Measurements from ENCODE around the gene ZSWIM9. TPM values are rescaled to one million over a fixed set of nuclear protein-coding genes. Genes with fewer than 3 reads are reported as not detected.

The ZSWIM9 gene
- total and polyA plus RNA-seq, 12 donors, result 3.8 to 8.5 (median 6.5) TPM

DNA sequence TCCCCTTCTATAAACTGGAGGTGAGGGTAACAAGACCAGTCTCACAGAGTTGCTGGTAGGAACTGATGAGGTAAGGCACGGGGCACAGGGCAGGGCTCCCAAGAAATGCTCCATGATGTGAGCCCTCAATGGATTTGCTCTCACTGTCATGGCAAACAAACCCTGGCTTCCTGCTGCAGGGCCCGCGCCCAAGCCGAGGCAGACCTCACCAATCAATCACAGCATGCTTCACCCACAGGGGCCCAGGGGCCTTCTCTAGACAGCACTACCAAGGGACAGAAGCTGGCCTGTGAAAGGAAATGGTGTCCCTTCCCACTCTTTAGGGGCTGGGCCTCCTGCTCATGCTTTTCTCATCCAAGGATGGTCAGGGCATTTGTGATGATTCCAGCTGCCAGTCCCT, 33.9 kb upstream of the ZSWIM9 start:
- Histone ChIP-seq H3K36me3 (peaks cover 0 to 30% (median 0%) of the 10 kb centered on the region in 9 donors), H3K27ac (no peak overlapping the region), H3K27me3 (no peaks in the 10 kb centered on the region), H3K9me3 (no peaks in the 10 kb centered on the region), H3K4me1 (no peaks in the 10 kb centered on the region), H3K4me3 (no peak overlapping the region)
- TF ChIP-seq, protein P1, sequence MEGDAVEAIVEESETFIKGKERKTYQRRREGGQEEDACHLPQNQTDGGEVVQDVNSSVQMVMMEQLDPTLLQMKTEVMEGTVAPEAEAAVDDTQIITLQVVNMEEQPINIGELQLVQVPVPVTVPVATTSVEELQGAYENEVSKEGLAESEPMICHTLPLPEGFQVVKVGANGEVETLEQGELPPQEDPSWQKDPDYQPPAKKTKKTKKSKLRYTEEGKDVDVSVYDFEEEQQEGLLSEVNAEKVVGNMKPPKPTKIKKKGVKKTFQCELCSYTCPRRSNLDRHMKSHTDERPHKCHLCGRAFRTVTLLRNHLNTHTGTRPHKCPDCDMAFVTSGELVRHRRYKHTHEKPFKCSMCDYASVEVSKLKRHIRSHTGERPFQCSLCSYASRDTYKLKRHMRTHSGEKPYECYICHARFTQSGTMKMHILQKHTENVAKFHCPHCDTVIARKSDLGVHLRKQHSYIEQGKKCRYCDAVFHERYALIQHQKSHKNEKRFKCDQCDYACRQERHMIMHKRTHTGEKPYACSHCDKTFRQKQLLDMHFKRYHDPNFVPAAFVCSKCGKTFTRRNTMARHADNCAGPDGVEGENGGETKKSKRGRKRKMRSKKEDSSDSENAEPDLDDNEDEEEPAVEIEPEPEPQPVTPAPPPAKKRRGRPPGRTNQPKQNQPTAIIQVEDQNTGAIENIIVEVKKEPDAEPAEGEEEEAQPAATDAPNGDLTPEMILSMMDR (IDR thresholded peaks at IDR 0.05), result no peak
- 92 to 94% methylated on average over 4 of the region's 4 CpGs for WGBS, 2 donors
- no peak for ATAC-seq
- intact Hi-C loops (cut with DNase I), result no loop called here
- DNase-seq, result no peak

DNA sequence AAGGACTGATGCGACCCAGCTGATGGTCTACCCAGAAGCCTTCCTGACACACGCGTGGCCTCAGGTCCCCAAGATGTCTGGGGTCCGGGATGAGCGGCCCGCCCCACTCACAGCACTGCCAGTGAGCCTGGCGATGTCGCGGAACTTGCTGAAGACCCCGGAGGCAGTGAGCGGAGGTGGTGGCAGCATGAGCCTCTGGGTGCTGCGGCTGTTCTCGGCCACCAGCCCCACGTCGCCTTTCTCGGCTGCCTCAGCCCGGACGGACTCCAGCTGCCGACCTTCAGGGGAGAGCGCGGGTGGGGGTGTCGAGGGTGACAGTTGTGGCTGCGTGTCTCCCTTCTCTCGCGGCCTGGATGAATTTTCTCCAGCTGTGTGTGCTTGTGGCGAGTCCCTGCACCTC, 33.1 kb upstream of the ZSWIM9 start:
- no peaks in the 10 kb centered on the region for H3K27me3 ChIP-seq
- no peak for DNase-seq
- H3K36me3 ChIP-seq, result peaks cover 0 to 31% (median 0%) of the 10 kb centered on the region in 9 donors
- TF ChIP-seq, protein P1 (IDR thresholded peaks at IDR 0.05), result no peak
- no peaks in the 10 kb centered on the region for H3K4me1 ChIP-seq
- WGBS, 2 donors, result 93 to 94% methylated on average over 26 of the region's 26 CpGs
- H3K4me3 ChIP-seq, result no peak overlapping the region
- H3K9me3 ChIP-seq, result no peaks in the 10 kb centered on the region
- ATAC-seq, result no peak
- no peak overlapping the region for H3K27ac ChIP-seq
- intact Hi-C loops (cut with DNase I), result no loop called here

DNA sequence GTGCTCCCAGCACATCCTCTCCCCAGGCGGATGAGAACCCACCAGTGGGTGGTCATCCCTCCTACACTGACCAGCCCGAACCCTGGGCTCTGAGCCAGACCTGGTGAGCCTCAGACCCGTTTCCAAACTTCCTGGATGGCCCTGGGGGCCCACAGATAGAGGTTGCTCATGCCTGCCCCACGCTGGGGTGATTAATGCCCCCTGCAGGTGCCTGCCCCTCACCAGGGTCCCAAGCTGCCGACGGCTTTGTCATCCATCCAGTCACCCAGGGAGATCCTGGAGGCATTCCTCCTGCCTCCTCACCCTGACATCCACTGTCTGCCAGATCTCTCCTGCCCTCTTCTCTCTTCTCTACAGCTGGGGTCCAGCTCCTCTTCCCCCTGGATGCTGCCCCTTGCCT, 31.4 kb upstream of the ZSWIM9 start:
- Histone ChIP-seq H3K27me3 (no peaks in the 10 kb centered on the region), H3K27ac (no peak overlapping the region), H3K4me1 (no peaks in the 10 kb centered on the region), H3K36me3 (peaks cover 0 to 40% (median 0%) of the 10 kb centered on the region in 9 donors), H3K9me3 (no peaks in the 10 kb centered on the region), H3K4me3 (no peak overlapping the region)
- no peak for DNase-seq
- TF ChIP-seq, protein P1 (IDR thresholded peaks at IDR 0.05), result no peak
- 82 to 88% methylated on average over 6 of the region's 6 CpGs for WGBS, 2 donors
- intact Hi-C loops (cut with DNase I), result no loop called here
- no peak for ATAC-seq

DNA sequence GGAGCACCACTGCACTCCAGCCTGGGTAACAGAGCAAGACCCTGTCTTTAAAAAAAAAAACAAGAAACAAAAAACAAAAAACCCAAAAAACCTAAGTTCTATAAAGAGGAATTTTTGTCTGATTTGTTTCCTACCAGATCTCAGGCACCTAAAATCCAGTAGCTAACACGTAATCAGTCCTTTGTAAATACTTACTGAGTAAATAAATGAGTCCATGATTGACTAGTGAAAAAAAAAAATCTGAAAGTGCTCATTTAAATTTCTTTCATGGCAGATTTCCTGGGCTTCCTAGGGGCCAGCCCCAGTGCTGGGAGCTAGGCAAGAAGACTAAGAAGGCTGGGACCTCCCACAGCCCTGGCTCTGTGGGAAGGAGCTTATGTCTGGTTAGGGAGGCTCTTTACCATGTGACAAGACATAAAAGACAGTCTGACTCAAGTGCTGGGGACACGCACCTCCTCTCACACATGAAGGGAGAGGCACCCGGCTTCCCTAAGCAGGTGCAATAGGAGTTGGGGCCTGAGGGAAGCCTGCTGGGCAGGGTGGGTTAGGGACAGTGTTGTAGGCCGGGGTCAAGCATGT, 22.8 kb upstream of the ZSWIM9 start:
- Histone ChIP-seq H3K9me3 (no peaks in the 10 kb centered on the region), H3K4me1 (peaks cover 0 to 3% (median 0%) of the 10 kb centered on the region in 9 donors), H3K4me3 (no peak overlapping the region), H3K36me3 (peaks cover 0 to 74% (median 0%) of the 10 kb centered on the region in 9 donors), H3K27me3 (no peaks in the 10 kb centered on the region), H3K27ac (no peak overlapping the region)
- WGBS, 2 donors, result 87 to 96% methylated on average over 4 of the region's 4 CpGs
- intact Hi-C loops (cut with DNase I), result no loop called here
- no peak for ATAC-seq
- no peak for DNase-seq
- TF ChIP-seq, protein P1 (IDR thresholded peaks at IDR 0.05), result no peak

All from heart right ventricle (tissue), 16 donors.